ENCODE data around the gene TUBB4A. TPM values are rescaled to one million over a fixed set of nuclear protein-coding genes. Genes with fewer than 3 reads are reported as not detected.

Gene TUBB4A
- total RNA-seq, 1 donor from 2014 or later: 43.4 TPM

DNA sequence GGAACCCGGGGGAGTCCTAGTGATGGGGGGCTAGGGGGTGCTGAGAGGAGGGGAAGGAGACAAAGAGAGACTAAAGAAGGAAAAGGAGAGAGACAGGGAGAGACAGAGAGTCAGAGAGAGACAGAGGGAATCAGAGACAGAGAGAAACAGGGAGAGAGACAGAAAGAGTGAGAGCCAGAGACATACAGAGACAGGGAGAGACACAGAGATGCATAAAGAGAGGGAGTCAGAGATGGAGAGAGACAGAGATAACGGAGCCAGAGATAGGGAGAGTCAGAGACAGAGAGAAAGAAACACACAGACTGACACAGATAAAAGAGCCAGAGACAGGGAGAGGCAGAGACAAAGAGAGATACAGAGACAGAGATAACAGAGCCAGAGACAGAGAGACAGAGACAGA, 27.2 kb upstream of the TUBB4A start:
- no peak for DNase-seq (ENCODE audit: low spot score, unreplicated experiment)
- TF ChIP-seq CTCF (IDR thresholded peaks at IDR 0.05; ENCODE audit: unreplicated experiment): no peak
- Mint-ChIP-seq H3K27ac (no peak overlapping the region), H3K27me3 (peaks cover 52% of the 10 kb centered on the region), H3K4me3 (ENCODE audit: low read depth) (no peak overlapping the region), H3K4me1 (ENCODE audit: low read depth) (peaks cover 9% of the 10 kb centered on the region), H3K36me3 (ENCODE audit: insufficient read depth) (no peaks in the 10 kb centered on the region), H3K9me3 (ENCODE audit: low read depth) (no peaks in the 10 kb centered on the region)

DNA sequence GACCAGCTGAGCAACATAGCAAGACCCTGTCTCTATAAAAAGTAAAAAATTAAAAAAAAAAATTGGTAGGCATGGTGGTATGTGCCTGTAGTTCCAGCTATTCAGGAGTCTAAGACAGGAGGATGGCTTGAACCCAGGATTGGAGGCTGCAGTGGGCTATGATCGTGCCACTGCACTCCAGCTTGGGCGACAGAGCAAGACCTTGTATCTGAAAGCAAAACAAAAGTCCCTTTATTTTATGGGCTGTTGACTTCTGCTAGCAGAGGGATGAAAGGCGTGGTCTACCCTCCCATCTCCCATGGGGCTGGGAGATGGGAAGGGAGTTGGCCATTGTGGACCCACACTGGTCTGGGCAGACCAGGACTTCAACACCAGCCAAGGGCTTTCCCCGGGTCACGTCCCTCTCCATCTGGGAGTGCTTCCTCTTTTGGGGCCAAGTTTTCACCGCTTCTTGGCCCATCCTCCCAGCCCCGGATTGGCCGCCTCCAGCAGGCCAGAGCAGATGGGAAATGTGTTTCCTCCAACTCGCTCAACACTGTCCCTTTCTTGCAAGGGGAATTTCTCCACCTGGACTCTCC, 26.5 kb upstream of the TUBB4A start:
- peaks cover 6% of the 10 kb centered on the region for H3K4me1 Mint-ChIP-seq (ENCODE audit: low read depth)
- no peak overlapping the region for H3K4me3 Mint-ChIP-seq (ENCODE audit: low read depth)
- H3K9me3 Mint-ChIP-seq (ENCODE audit: low read depth): no peaks in the 10 kb centered on the region
- TF ChIP-seq CTCF (IDR thresholded peaks at IDR 0.05; ENCODE audit: unreplicated experiment): no peak
- no peaks in the 10 kb centered on the region for H3K36me3 Mint-ChIP-seq (ENCODE audit: insufficient read depth)
- no peak for DNase-seq (ENCODE audit: low spot score, unreplicated experiment)
- H3K27me3 Mint-ChIP-seq: peaks cover 45% of the 10 kb centered on the region
- no peak overlapping the region for H3K27ac Mint-ChIP-seq

DNA sequence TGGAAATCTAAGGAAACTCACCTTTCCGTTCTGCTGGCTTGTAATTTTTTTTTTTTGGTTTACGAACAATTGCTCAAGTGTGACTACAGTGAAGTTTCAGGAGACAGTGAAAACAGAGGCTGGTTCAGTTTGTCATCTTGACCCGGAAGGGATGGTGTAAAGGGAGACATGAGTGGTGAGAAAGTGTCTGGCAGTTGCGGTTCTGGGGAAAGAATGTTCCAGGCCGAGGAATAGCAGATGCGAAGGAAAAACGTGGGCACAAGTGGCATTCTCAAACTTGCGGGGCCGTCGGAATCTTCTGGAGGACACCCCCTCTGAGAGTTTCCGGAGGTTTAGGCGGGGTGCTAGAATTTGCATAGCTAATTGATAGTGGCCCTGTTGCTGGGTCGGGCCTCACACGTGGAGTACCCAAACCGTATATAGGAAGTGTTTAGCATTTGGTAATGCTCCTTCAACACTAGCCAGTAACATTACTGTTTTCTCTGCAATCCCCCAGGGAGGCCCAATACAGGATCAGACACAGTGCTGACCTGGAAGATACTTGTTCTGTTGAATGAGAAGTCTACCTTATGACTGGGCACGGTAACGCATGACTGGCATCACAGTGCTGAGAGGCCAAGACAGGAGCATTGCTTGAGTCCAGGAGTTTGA, 25.9 kb upstream of the TUBB4A start:
- Mint-ChIP-seq H3K9me3 (ENCODE audit: low read depth) (no peaks in the 10 kb centered on the region), H3K36me3 (ENCODE audit: insufficient read depth) (no peaks in the 10 kb centered on the region), H3K4me3 (ENCODE audit: low read depth) (no peak overlapping the region), H3K27me3 (peaks cover 44% of the 10 kb centered on the region), H3K4me1 (ENCODE audit: low read depth) (peaks cover 6% of the 10 kb centered on the region), H3K27ac (no peak overlapping the region)
- TF ChIP-seq CTCF (IDR thresholded peaks at IDR 0.05; ENCODE audit: unreplicated experiment): no peak
- no peak for DNase-seq (ENCODE audit: low spot score, unreplicated experiment)

DNA sequence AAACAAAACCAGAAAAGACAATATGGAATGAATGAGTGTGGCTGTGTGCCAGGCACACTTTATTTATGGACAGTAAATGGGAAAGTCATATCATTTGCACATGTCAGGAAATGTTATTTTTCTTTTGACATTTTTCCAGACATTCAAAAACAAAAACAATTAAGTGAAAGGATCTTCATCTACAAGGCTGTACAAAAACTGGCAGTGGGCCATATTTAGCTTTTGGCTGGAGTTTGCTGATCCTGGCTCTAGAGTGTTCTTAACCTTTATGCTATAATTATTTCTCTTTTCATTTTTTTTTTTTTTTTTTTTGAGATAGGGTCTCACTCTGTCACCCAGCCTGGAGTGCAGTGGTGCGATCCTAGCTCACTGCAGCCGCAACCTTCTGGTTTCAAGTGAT, 22.2 kb upstream of the TUBB4A start:
- no peak overlapping the region for H3K27ac Mint-ChIP-seq
- TF ChIP-seq CTCF (IDR thresholded peaks at IDR 0.05; ENCODE audit: unreplicated experiment): no peak
- H3K36me3 Mint-ChIP-seq (ENCODE audit: insufficient read depth): no peaks in the 10 kb centered on the region
- H3K9me3 Mint-ChIP-seq (ENCODE audit: low read depth): no peaks in the 10 kb centered on the region
- H3K4me3 Mint-ChIP-seq (ENCODE audit: low read depth): no peak overlapping the region
- H3K4me1 Mint-ChIP-seq (ENCODE audit: low read depth): peaks cover 2% of the 10 kb centered on the region
- peaks cover 11% of the 10 kb centered on the region for H3K27me3 Mint-ChIP-seq
- DNase-seq (ENCODE audit: low spot score, unreplicated experiment): no peak

GRCh38 chr19:6522712-6523111, 20.6 kb upstream of the TUBB4A start:
- H3K27me3 Mint-ChIP-seq: peaks cover 11% of the 10 kb centered on the region
- DNase-seq (ENCODE audit: low spot score, unreplicated experiment): no peak
- H3K4me1 Mint-ChIP-seq (ENCODE audit: low read depth): peaks cover 2% of the 10 kb centered on the region
- TF ChIP-seq CTCF (IDR thresholded peaks at IDR 0.05; ENCODE audit: unreplicated experiment): no peak
- no peak overlapping the region for H3K4me3 Mint-ChIP-seq (ENCODE audit: low read depth)
- no peaks in the 10 kb centered on the region for H3K9me3 Mint-ChIP-seq (ENCODE audit: low read depth)
- no peaks in the 10 kb centered on the region for H3K36me3 Mint-ChIP-seq (ENCODE audit: insufficient read depth)
- H3K27ac Mint-ChIP-seq: no peak overlapping the region
